ENCODE data around the gene LRP4.

The LRP4 gene

GRCh38 chr11:46917762-46918082 lies 628 bp downstream of the LRP4 start:
- no peak for DNase-seq

GRCh38 chr11:46917109-46917761 lies 1.1 kb downstream of the LRP4 start:
- no peak for DNase-seq

GRCh38 chr11:46916286-46917108 lies 1.9 kb downstream of the LRP4 start:
- no peak for DNase-seq

GRCh38 chr11:46914910-46915309 lies 3.4 kb downstream of the LRP4 start:
- DNase-seq = no peak

GRCh38 chr11:46914363-46914762 lies 4.0 kb downstream of the LRP4 start:
- DNase-seq = no peak

GRCh38 chr11:46913484-46913883 lies 4.9 kb downstream of the LRP4 start:
- no peak for DNase-seq

- DNase-seq = no peak
These were observed 5.7 kb downstream of the LRP4 start for GRCh38 chr11:46912526-46913150.

- DNase-seq = no peak
These were observed 10.7 kb downstream of the LRP4 start for GRCh38 chr11:46907606-46908005.

- DNase-seq = no peak
These were observed 11.7 kb downstream of the LRP4 start for GRCh38 chr11:46906609-46907041.

GRCh38 chr11:46905806-46906205 lies 12.5 kb downstream of the LRP4 start:
- DNase-seq = no peak

GRCh38 chr11:46903846-46904245 lies 14.5 kb downstream of the LRP4 start:
- DNase-seq = no peak

GRCh38 chr11:46902694-46903093 lies 15.7 kb downstream of the LRP4 start:
- no peak for DNase-seq

- DNase-seq = no peak
These were observed 17.2 kb downstream of the LRP4 start for GRCh38 chr11:46901156-46901555.

- no peak for DNase-seq
These were observed 18.1 kb downstream of the LRP4 start for GRCh38 chr11:46900091-46900746.

GRCh38 chr11:46899501-46900025 lies 18.8 kb downstream of the LRP4 start:
- DNase-seq = no peak

GRCh38 chr11:46898396-46899095 lies 19.8 kb downstream of the LRP4 start:
- DNase-seq = no peak

- no peak for DNase-seq
These were observed 21.5 kb downstream of the LRP4 start for GRCh38 chr11:46896719-46897406.

GRCh38 chr11:46895821-46896220 lies 22.5 kb downstream of the LRP4 start:
- no peak for DNase-seq

GRCh38 chr11:46894961-46895360 lies 23.4 kb downstream of the LRP4 start:
- DNase-seq = no peak

GRCh38 chr11:46894506-46894905 lies 23.8 kb downstream of the LRP4 start:
- DNase-seq = no peak

GRCh38 chr11:46892838-46893237 lies 25.5 kb downstream of the LRP4 start:
- no peak for DNase-seq

GRCh38 chr11:46892109-46892508 lies 26.2 kb downstream of the LRP4 start:
- DNase-seq = no peak

Measured in activated effector memory CD4-positive, alpha-beta T cell treated with Interleukin-2 at 50 U/mL for 16 hours (primary cell).